DOHH2 (cell line): ENCODE results near the gene ENPEP.

Experiments
- H3F3A ChIP-seq: fragments of 200-600 bp; sonication (generic), shearing (Covaris generic); 2 replicates; pipeline ENCODE4 v1.6.0; 2016; ENCODE audit warnings: antibody characterized with exemption, mild to moderate bottlenecking; ENCODE audit not compliant: control insufficient read depth, insufficient read depth
- H3K27ac ChIP-seq: fragments of 200-600 bp; sonication (generic); 2 replicates; pipeline ENCODE4 v1.5.1; 2014; ENCODE audit warnings: low read depth, mild to moderate bottlenecking, low read length, moderate library complexity
- H3K27me3 ChIP-seq: fragments of 200-600 bp; sonication (generic); 2 replicates; pipeline ENCODE4 v1.6.1; 2014; ENCODE audit warnings: mild to moderate bottlenecking, low read length, mixed read lengths; ENCODE audit not compliant: control insufficient read depth
- H3K36me3 ChIP-seq: fragments of 200-600 bp; sonication (generic); 2 replicates; pipeline ENCODE4 v1.6.1; 2014; ENCODE audit warnings: mild to moderate bottlenecking, low read length, moderate library complexity, mixed read lengths; ENCODE audit not compliant: control insufficient read depth
- H3K4me1 ChIP-seq: fragments of 200-600 bp; sonication (generic); 2 replicates; pipeline ENCODE4 v1.6.1; 2014; ENCODE audit warnings: mild to moderate bottlenecking, low read length, mixed read lengths; ENCODE audit not compliant: control insufficient read depth
- H3K4me2 ChIP-seq: fragments of 200-600 bp; sonication (generic); 2 replicates; pipeline ENCODE4 v1.6.0; 2014; ENCODE audit warnings: mild to moderate bottlenecking, low read length, moderate library complexity
- H3K4me3 ChIP-seq: fragments of 200-600 bp; sonication (generic); 2 replicates; pipeline ENCODE4 v1.5.1; 2014; ENCODE audit warnings: mild to moderate bottlenecking, low read length, mixed read lengths
- H3K79me2 ChIP-seq: fragments of 200-600 bp; sonication (generic); 2 replicates; pipeline ENCODE4 v1.6.1; 2014; ENCODE audit warnings: mild to moderate bottlenecking, low read length, mixed read lengths; ENCODE audit not compliant: control insufficient read depth
- H3K9me2 ChIP-seq: fragments of 200-600 bp; sonication (generic); replicated peaks from 2 replicates; pipeline ENCODE4 v1.6.1; 2014; ENCODE audit warnings: mild to moderate bottlenecking, low read length, mixed read lengths; ENCODE audit not compliant: control insufficient read depth
- H3K9me3 ChIP-seq: fragments of 200-600 bp; sonication (generic); 2 replicates; pipeline ENCODE4 v1.6.1; 2014; ENCODE audit warnings: antibody characterized with exemption, low read length, mixed read lengths; ENCODE audit not compliant: control insufficient read depth, insufficient read depth
- H4K20me1 ChIP-seq: fragments of 200-600 bp; sonication (generic); 2 replicates; pipeline ENCODE4 v1.6.0; 2014; ENCODE audit warnings: low read depth, mild to moderate bottlenecking, antibody characterized with exemption, low read length, moderate library complexity; ENCODE audit not compliant: control insufficient read depth, insufficient read depth
- EZH2phosphoT487 ChIP-seq: fragments of 200-600 bp; sonication (generic); IDR thresholded peaks from 2 replicates; pipeline ENCODE4 v1.6.1; 2017; ENCODE audit warnings: borderline replicate concordance, mild to moderate bottlenecking, antibody characterized with exemption, low read length, moderate library complexity, mixed read lengths
- TF ChIP-seq, protein P1 (sequence below): fragments of 200-600 bp; sonication (generic); IDR thresholded peaks from one replicate; pipeline ENCODE4 v1.5.1; 2014; ENCODE audit warnings: antibody characterized with exemption, mild to moderate bottlenecking, low read depth, low read length; ENCODE audit not compliant: poor library complexity, severe bottlenecking

The ENPEP gene

DNA sequence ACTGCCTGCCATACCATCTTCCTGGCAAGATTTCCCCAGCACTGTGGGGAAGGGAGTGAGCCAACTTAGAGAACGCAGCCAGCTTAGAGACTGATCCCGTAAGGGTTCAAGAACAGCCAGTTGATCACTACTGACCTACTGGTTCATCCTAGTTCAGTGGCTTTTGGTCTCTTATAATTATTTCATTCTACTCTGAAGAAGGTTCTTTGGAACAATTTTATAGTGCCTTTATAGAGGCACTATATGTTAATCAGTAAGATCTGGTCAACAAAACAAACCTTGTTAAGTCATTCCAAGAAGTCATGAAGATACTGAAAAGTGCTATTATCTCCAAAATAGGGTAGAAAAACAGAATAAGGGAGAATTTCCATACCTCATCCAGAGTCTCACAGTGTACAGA lies 33.2 kb upstream of the ENPEP start:
- H4K20me1 ChIP-seq: no peaks in the 10 kb centered on the region
- H3K9me2 ChIP-seq: no peaks in the 10 kb centered on the region
- H3K9me3 ChIP-seq: no peaks in the 10 kb centered on the region
- H3K36me3 ChIP-seq: no peaks in the 10 kb centered on the region
- H3K4me2 ChIP-seq: no peak overlapping the region
- no peaks in the 10 kb centered on the region for H3K27me3 ChIP-seq
- H3K4me1 ChIP-seq: no peaks in the 10 kb centered on the region
- no peak overlapping the region for H3K27ac ChIP-seq
- no peak overlapping the region for H3K4me3 ChIP-seq
- H3F3A ChIP-seq: no peaks in the 10 kb centered on the region
- no peaks in the 10 kb centered on the region for H3K79me2 ChIP-seq
- TF ChIP-seq EZH2phosphoT487: no peak
- TF ChIP-seq, protein P1, sequence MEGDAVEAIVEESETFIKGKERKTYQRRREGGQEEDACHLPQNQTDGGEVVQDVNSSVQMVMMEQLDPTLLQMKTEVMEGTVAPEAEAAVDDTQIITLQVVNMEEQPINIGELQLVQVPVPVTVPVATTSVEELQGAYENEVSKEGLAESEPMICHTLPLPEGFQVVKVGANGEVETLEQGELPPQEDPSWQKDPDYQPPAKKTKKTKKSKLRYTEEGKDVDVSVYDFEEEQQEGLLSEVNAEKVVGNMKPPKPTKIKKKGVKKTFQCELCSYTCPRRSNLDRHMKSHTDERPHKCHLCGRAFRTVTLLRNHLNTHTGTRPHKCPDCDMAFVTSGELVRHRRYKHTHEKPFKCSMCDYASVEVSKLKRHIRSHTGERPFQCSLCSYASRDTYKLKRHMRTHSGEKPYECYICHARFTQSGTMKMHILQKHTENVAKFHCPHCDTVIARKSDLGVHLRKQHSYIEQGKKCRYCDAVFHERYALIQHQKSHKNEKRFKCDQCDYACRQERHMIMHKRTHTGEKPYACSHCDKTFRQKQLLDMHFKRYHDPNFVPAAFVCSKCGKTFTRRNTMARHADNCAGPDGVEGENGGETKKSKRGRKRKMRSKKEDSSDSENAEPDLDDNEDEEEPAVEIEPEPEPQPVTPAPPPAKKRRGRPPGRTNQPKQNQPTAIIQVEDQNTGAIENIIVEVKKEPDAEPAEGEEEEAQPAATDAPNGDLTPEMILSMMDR: no peak

DNA sequence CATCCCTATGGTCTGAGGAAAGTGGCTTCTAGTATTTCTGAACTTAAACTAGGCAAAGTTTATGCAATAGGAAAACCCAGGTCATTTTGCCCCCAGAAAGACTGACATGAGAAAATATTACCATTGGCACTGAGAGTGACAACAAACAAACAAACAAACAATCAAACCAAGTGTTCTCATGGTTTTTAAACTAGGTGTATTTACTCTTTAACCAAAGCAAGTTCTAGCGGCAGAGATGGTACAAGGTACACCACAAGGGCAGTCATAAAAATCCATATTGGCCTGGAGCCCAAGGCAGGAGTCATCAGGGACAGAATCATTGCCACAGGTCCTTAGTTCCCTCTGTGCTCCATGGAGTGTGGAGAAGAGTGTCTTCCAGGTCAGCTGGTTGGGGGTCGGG lies 26.0 kb upstream of the ENPEP start:
- TF ChIP-seq, protein P1: no peak
- TF ChIP-seq EZH2phosphoT487: no peak
- no peaks in the 10 kb centered on the region for H3K9me3 ChIP-seq
- H3F3A ChIP-seq: no peaks in the 10 kb centered on the region
- no peaks in the 10 kb centered on the region for H3K4me1 ChIP-seq
- no peaks in the 10 kb centered on the region for H3K9me2 ChIP-seq
- no peak overlapping the region for H3K27ac ChIP-seq
- no peaks in the 10 kb centered on the region for H3K36me3 ChIP-seq
- no peak overlapping the region for H3K4me2 ChIP-seq
- H3K27me3 ChIP-seq: no peaks in the 10 kb centered on the region
- no peak overlapping the region for H3K4me3 ChIP-seq
- H3K79me2 ChIP-seq: no peaks in the 10 kb centered on the region
- no peaks in the 10 kb centered on the region for H4K20me1 ChIP-seq

DNA sequence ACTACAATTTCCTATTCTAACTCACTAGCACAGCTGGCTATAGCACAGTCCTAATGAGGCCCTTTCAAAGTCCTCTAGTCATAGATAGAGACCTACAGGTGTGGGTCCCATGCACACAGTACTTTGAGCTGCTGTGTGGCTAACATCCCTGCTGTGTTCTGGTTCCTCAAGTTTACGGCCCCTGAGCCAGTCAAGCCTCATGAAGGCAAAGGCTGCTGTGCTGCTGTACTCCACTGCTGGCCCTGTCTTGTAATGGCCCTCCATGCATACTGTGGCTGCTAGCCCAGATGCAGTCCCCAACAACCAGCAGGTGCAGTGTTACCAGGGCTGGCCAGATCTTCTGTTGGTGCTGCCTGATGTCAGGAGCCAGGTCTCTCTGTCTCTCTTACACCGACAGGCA lies 23.4 kb upstream of the ENPEP start:
- Histone ChIP-seq H3K27ac (no peak overlapping the region), H3K27me3 (0 out of 2 replicates have a peak, but pooled peaks cover 4% of the 10 kb centered on the region), H3K4me3 (no peak overlapping the region), H3F3A (no peaks in the 10 kb centered on the region), H3K9me3 (no peaks in the 10 kb centered on the region), H3K79me2 (no peaks in the 10 kb centered on the region), H4K20me1 (no peaks in the 10 kb centered on the region), H3K9me2 (no peaks in the 10 kb centered on the region), H3K36me3 (no peaks in the 10 kb centered on the region), H3K4me1 (no peaks in the 10 kb centered on the region), H3K4me2 (no peak overlapping the region)
- TF ChIP-seq, protein P1: no peak

DNA sequence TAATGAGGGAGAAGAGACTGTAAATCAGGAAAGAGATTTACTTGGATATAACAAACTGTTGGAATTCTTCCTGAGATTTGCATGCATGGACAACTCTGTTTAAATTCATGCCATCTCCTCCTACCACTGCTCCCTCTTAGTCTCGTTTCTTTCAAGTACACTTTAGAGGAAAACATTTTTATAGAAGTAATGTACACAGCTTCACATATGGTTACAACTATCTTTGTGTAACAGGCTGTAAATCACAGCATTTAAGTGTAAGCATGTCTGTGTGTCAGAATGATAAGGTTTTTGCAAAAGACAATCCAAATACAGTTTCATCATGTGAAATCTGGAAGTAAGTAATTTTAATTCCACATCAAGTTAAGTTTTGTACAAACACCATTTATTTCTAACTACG lies 21.5 kb upstream of the ENPEP start:
- Histone ChIP-seq H3K4me1 (no peaks in the 10 kb centered on the region), H3K9me2 (no peaks in the 10 kb centered on the region), H4K20me1 (no peaks in the 10 kb centered on the region), H3K27me3 (0 out of 2 replicates have a peak, but pooled peaks cover 4% of the 10 kb centered on the region), H3F3A (no peaks in the 10 kb centered on the region), H3K27ac (no peak overlapping the region), H3K4me2 (no peak overlapping the region), H3K4me3 (no peak overlapping the region), H3K79me2 (no peaks in the 10 kb centered on the region), H3K36me3 (no peaks in the 10 kb centered on the region), H3K9me3 (no peaks in the 10 kb centered on the region)
- no peak for TF ChIP-seq EZH2phosphoT487
- TF ChIP-seq, protein P1: no peak
